GM10266 (cell line): ENCODE data around the gene NAA38.

ENCODE experiments used
- DNase-seq: peaks from one replicate; pipeline ENCODE4 v3.0.0; 2012; ENCODE audit errors: extremely low spot score
- TF ChIP-seq, protein P1 (sequence below): IDR thresholded peaks from 2 replicates; pipeline ENCODE4 v1.5.1; 2012; ENCODE audit warnings: mild to moderate bottlenecking, low read depth; ENCODE audit not compliant: control insufficient read depth, insufficient read depth; ENCODE audit errors: missing control alignments

Gene NAA38

DNA sequence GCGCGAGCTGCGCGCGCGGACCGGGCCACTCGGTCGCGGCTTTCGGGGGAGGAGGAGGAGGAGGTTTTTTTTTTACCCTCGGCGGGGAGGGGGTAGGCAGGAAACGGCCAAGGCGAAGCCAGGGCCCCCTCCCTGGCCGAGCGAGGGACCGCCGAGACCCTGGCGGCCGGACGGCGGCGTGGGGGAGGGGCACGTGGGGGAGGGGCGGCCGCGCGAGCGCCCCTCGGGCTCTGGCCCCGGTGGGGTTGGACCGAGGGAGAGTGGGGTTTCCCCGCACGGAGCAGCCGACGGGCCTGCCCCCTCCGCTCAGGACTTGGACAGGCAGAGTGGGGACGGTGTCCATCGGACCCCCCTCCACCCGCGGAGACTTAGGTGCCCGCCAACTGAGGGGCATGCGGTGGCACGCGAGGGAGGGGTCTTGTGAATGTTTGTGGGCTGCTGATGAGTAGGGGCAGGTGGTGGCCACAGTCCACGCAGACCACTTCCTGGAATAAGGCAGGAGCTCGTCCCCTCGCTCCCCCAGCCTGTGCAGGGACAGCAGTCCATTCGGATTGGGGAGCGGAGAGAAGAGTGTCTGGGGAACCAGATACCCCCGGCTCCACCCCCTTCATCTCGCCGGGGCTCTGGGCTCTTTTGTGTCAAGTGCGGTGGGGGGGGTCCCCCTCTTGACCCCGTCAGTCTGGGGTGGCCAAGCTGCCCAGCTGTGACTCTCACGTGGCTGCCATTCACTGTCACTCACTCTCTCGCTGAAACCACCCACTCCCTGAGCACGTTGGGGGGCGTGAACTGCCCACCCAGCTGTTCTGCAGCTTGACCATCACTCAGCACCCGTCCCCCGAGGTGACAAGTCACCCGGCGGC is 28.2 kb upstream of the NAA38 start:
- peak; percentile 85 for DNase-seq
- TF ChIP-seq, protein P1, sequence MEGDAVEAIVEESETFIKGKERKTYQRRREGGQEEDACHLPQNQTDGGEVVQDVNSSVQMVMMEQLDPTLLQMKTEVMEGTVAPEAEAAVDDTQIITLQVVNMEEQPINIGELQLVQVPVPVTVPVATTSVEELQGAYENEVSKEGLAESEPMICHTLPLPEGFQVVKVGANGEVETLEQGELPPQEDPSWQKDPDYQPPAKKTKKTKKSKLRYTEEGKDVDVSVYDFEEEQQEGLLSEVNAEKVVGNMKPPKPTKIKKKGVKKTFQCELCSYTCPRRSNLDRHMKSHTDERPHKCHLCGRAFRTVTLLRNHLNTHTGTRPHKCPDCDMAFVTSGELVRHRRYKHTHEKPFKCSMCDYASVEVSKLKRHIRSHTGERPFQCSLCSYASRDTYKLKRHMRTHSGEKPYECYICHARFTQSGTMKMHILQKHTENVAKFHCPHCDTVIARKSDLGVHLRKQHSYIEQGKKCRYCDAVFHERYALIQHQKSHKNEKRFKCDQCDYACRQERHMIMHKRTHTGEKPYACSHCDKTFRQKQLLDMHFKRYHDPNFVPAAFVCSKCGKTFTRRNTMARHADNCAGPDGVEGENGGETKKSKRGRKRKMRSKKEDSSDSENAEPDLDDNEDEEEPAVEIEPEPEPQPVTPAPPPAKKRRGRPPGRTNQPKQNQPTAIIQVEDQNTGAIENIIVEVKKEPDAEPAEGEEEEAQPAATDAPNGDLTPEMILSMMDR = no peak

DNA sequence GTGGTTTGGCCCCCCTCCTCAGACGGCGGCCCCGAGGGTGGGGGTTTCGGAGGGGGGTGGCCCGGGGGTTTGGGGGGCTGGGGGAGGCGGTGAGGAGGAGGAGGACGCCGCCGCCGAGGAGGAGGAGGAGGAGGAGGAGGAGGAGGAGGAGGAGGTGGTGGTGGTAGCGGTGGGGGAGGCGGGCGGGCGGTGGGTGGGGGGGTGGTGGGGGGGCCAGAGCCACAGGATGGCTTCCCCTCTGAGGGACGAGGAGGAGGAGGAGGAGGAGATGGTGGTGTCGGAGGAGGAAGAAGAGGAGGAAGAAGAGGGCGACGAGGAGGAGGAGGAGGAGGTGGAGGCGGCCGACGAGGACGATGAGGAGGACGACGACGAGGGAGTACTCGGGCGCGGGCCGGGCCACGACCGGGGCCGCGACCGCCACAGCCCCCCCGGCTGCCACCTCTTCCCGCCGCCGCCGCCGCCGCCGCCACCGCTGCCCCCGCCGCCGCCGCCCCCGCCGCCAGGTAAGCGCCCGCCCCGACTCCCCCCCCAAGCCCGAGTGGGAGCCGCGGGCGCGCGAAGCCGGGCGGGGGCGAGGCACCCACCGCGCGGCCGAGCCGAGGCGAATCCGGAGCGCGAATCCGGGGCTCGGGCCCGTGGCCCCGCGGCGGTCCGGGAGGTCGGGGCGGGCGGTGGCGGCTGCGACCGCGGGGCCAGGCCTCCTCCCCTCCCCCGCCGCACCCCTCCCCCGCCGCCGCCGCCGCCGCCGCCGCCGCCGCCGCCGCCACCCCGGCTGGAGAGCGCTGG is 27.4 kb upstream of the NAA38 start:
- TF ChIP-seq, protein P1 = no peak
- peak; percentile 43 for DNase-seq

DNA sequence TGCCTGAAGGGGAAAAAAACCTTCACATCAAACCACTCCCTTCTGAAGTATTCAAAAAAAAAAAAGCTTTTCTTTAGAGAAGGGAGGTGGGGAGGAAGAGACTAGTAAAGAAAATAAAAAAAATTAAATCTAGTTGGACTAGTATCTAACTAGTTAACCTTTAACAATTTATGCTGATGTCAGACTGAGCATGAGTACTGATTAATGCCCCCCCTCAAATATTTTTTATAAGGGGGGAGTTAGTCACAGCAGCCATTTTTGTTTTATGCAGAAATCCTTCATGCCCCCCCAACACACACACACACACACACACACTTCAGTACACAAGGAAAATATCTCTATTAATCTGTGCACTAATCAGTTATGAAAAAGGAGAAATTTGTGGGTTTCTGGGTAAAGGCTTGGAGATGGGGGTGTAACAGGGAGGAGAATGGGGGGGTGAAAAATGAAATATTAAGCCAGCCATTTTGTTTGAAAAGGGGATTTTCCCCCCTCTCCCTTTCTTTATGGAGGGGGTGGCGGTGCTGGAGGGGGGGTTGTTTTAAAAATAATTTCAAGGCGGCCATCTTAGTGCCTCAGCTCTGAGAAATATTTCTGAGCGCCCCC is 26.5 kb upstream of the NAA38 start:
- TF ChIP-seq, protein P1 = no peak
- DNase-seq = peak; percentile 66

DNA sequence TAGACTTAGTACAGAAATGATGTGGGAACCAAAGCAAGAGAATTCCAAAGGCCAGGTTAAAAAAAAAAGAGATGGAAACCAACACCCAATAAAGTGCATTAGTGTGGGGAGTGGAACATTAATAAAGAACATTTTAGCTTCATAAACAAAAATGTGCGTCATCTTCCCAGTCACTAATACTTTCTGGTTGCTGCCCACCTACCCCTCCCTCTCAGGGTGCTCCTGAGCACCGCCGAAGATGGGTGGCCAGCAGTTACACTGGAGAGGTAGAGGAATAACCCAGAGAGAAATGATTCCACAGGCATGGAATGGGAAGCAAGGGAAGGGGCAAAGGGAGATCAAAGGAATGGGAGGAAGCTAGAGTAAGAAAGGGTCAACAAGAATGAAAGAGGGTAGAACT is 25.3 kb upstream of the NAA38 start:
- TF ChIP-seq, protein P1 = no peak

DNA sequence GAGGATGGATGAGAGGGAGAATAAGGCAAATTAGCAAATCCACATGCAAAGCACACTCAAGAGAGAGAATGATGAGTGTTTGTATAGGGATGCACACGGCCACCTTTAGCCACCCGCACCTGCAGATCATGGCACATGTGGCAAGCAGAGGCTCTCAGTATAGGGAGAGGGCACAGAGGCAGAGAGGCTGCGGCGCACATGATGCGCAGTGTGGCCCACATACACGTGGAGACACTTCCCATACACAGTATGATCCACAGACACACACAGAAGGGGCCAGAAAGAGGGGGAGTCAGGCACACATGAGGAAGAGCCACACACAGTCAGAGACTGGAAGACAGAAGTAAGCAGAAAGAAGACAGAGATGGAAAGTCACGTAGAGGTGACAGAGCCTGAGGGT is 24.7 kb upstream of the NAA38 start:
- no peak for DNase-seq
- TF ChIP-seq, protein P1 = no peak

More for the DNA sequence above, 25.3 kb upstream of the NAA38 start:
- DNase-seq = no peak

DNA sequence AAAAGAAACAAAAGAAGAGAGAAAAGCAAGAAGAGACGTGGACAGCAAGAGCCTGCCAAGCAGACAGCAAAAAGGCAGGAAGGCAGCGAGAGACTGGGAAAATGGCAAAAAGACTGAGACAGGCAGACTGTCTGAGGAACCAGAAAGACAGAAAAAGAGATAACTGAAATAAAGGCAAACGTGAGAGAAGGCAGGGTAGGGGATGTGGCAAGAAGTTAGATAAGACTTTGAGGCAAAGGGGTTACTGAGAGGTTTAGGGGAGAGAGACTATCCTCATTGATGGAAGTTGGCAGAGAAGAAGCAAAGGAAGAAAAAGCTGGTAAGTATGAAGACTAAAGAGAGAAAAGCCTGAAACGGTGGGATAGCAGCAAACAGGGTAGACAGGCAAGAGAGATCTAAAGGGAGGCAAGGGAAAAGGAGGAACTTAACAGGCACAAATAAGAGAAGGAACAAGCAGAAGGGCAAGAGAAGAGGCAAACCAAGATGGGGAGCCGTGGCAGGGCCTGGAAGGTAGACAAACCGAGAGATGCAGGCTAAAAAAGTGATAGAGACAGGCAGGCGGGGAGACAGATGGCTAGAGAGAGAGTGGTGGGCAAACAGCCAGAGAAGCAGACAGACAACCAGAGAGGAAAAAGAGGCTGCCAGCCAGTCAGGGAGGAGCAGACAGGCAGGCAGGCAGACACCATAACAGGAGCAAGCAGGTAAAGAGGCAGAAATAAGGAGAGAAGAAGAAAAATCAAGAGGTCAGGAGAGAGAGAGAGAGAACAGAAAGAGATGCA is 24.1 kb upstream of the NAA38 start:
- TF ChIP-seq, protein P1 = no peak
- DNase-seq = no peak
